Caco-2 (cell line): Measurements from ENCODE around the gene CD27. TPM values are rescaled to one million over a fixed set of nuclear protein-coding genes. Genes with fewer than 3 reads are reported as not detected.
A peak's percentile ranks its signal among the peaks of the same experiment; 100 is the strongest.

ENCODE experiments used
- BruUV-seq: library from RNA; stranded (reverse); fragments of 400-500 nt; replicated peaks from 2 replicates; lab custom pipeline; 2021; lab: Mats Ljungman, UMichigan
- CTCF ChIA-PET: fragments of 300-600 bp; sonication (Branson Sonifier 250); formaldehyde crosslinking; loops from one replicate; lab custom pipeline; 2022; ENCODE audit warnings: antibody characterized with exemption; lab: Charles Lee
- POLR2A ChIA-PET: fragments of 300-600 bp; sonication (Branson Sonifier 250); formaldehyde crosslinking; loops from one replicate; lab custom pipeline; 2022; ENCODE audit warnings: antibody characterized with exemption; lab: Charles Lee
- DNase-seq, 2 experiments: peaks; one replicate each; pipeline versions ENCODE4 v3.0.0 to v3.0.0-alpha.2; 2020 to 2022
- H3K27me3 ChIP-seq: replicated peaks from 2 replicates; pipeline ENCODE4 v1.6.0; 2011; ENCODE audit warnings: low read length; ENCODE audit not compliant: control insufficient read depth, insufficient read depth
- H3K36me3 ChIP-seq: 2 replicates; pipeline ENCODE4 v1.5.1; 2011; ENCODE audit warnings: low read length; ENCODE audit not compliant: control insufficient read depth, insufficient read depth
- H3K4me1 ChIP-seq: fragments of 250-450 bp; sonication (Bioruptor Pico); 2 replicates; pipeline ENCODE4 v1.5.1; 2020; ENCODE audit warnings: mild to moderate bottlenecking
- H3K4me3 ChIP-seq: 2 replicates; pipeline ENCODE4 v1.5.1; 2011; ENCODE audit warnings: low read depth, mild to moderate bottlenecking, control low read depth, low read length
- H3K9me3 ChIP-seq: fragments of 250-450 bp; sonication (Bioruptor Pico); 2 replicates; pipeline ENCODE4 v1.5.1; 2020; ENCODE audit warnings: mild to moderate bottlenecking, moderate library complexity
- H3K27ac Mint-ChIP-seq: one replicate; pipeline ENCODE4 v1.8.0; 2022; ENCODE audit warnings: mixed read lengths; ENCODE audit not compliant: unreplicated experiment
- H3K27me3 Mint-ChIP-seq: one replicate; pipeline ENCODE4 v1.8.0; 2022; ENCODE audit warnings: mixed read lengths; ENCODE audit not compliant: insufficient read depth, unreplicated experiment
- H3K36me3 Mint-ChIP-seq: one replicate; pipeline ENCODE4 v1.8.0; 2022; ENCODE audit warnings: mild to moderate bottlenecking, mixed read lengths; ENCODE audit not compliant: insufficient read depth, unreplicated experiment
- H3K4me1 Mint-ChIP-seq: one replicate; pipeline ENCODE4 v1.8.0; 2022; ENCODE audit warnings: low read depth, mixed read lengths; ENCODE audit not compliant: unreplicated experiment
- H3K4me3 Mint-ChIP-seq: one replicate; pipeline ENCODE4 v1.8.0; 2022; ENCODE audit warnings: mild to moderate bottlenecking, moderate library complexity, mixed read lengths; ENCODE audit not compliant: unreplicated experiment
- H3K9me3 Mint-ChIP-seq: one replicate; pipeline ENCODE4 v1.8.0; 2022; ENCODE audit warnings: mixed read lengths; ENCODE audit not compliant: unreplicated experiment
- intact Hi-C: fragments of 100-400 bp; cut with micrococcal nuclease; formaldehyde crosslinking; loops from one replicate; pipeline ENCODE4 v1.10.0; 2022; ENCODE audit not compliant: unreplicated experiment
- total RNA-seq: library from RNA; stranded (reverse); gene quantifications from 2 replicates; pipeline ENCODE4 v1.2.3, GENCODE V29; 2022
- TF ChIP-seq, protein P1 (sequence below), 2 experiments: fragments of 200-600 bp in 1 of 2; IDR thresholded peaks; 1 replicate in 1 of 2; 2 replicates in 1 of 2; pipeline versions ENCODE4 v1.5.1 to v1.8.0; 2011 to 2022; ENCODE audit warnings: antibody characterized with exemption in 1 of 2, control low read depth in 1 of 2, inconsistent platforms in 1 of 2, low read depth in 1 of 2, low read length in 1 of 2, mild to moderate bottlenecking in 1 of 2, moderate library complexity in 1 of 2; ENCODE audit not compliant: insufficient read depth in 1 of 2, severe bottlenecking in 1 of 2, unreplicated experiment in 1 of 2

Gene CD27
- total RNA-seq, 1 experiment from 2014 or later = not detected

- TF ChIP-seq, protein P1, sequence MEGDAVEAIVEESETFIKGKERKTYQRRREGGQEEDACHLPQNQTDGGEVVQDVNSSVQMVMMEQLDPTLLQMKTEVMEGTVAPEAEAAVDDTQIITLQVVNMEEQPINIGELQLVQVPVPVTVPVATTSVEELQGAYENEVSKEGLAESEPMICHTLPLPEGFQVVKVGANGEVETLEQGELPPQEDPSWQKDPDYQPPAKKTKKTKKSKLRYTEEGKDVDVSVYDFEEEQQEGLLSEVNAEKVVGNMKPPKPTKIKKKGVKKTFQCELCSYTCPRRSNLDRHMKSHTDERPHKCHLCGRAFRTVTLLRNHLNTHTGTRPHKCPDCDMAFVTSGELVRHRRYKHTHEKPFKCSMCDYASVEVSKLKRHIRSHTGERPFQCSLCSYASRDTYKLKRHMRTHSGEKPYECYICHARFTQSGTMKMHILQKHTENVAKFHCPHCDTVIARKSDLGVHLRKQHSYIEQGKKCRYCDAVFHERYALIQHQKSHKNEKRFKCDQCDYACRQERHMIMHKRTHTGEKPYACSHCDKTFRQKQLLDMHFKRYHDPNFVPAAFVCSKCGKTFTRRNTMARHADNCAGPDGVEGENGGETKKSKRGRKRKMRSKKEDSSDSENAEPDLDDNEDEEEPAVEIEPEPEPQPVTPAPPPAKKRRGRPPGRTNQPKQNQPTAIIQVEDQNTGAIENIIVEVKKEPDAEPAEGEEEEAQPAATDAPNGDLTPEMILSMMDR (IDR thresholded peaks at IDR 0.05; ENCODE audit: insufficient read depth in 1 of 2, low read depth in 1 of 2, low read length in 1 of 2, severe bottlenecking in 1 of 2, unreplicated experiment in 1 of 2) = no peak
- Histone ChIP-seq H3K9me3 (no peaks in the 10 kb centered on the region), H3K4me3 (peak overlapping the region; percentile 82), H3K4me1 (peaks cover 9% of the 10 kb centered on the region; the same call in 1 of the 2 replicates), H3K36me3 (no peaks in the 10 kb centered on the region), H3K27me3 (no peaks in the 10 kb centered on the region)
- Mint-ChIP-seq H3K9me3 (no peaks in the 10 kb centered on the region), H3K4me3 (peak overlapping the region; percentile 79), H3K4me1 (peaks cover 4% of the 10 kb centered on the region), H3K27ac (peak overlapping the region; percentile 93), H3K27me3 (no peaks in the 10 kb centered on the region), H3K36me3 (peaks cover 17% of the 10 kb centered on the region)
- ChIA-PET CTCF (interaction anchor here (0.8 to 3.4 kb wide), 2 partner anchors 12 to 85 kb away, joined by 5 to 17 read pairs; no protein-coding TSS in a partner anchor), POLR2A (interaction anchor here (0.6 kb wide), 1 partner anchor 118 kb away, joined by 3 read pairs; no protein-coding TSS in a partner anchor)
- peak in 1 of 2 experiments; percentile 33 for DNase-seq
- BruUV-seq = no TSS peak
- intact Hi-C loops = loop anchor here (1.0 kb wide), 1 partner anchor 17 kb away; the partner anchor contains the start of gene VAMP1
Measured at GRCh38 chr12:6452944-6453630, 8.3 kb downstream of the CD27 start.

GRCh38 chr12:6457220-6457945 is 12.6 kb downstream of the CD27 start:
- Mint-ChIP-seq H3K9me3 (no peaks in the 10 kb centered on the region), H3K36me3 (peaks cover 22% of the 10 kb centered on the region), H3K4me1 (no peaks in the 10 kb centered on the region), H3K4me3 (no peak overlapping the region), H3K27me3 (no peaks in the 10 kb centered on the region), H3K27ac (no peak overlapping the region)
- DNase-seq = peak in 1 of 2 experiments; percentile 26
- Histone ChIP-seq H3K4me1 (peaks cover 7% of the 10 kb centered on the region; the same call in 1 of the 2 replicates), H3K27me3 (no peaks in the 10 kb centered on the region), H3K4me3 (no peak overlapping the region), H3K9me3 (no peaks in the 10 kb centered on the region), H3K36me3 (peaks cover 2% of the 10 kb centered on the region; the same call in 1 of the 2 replicates)
- POLR2A ChIA-PET = interaction anchor here (0.8 to 1.0 kb wide), 2 partner anchors 13 to 77 kb away, joined by 3 to 5 read pairs; partner anchors contain the start of gene VAMP1
- TF ChIP-seq, protein P1 (IDR thresholded peaks at IDR 0.05; ENCODE audit: insufficient read depth in 1 of 2, low read depth in 1 of 2, low read length in 1 of 2, severe bottlenecking in 1 of 2, unreplicated experiment in 1 of 2) = no peak
- BruUV-seq = no TSS peak
- intact Hi-C loops = no loop called here
- CTCF ChIA-PET = interaction anchor here (0.6 to 1.4 kb wide), 3 partner anchors 8 to 236 kb away, joined by 3 to 4 read pairs (median 3); partner anchors contain the start of gene MRPL51
